ENCODE results near the gene MMEL1. TPM values are rescaled to one million over a fixed set of nuclear protein-coding genes. Genes with fewer than 3 reads are reported as not detected.
"Not testable (repeated sequence)": the region's sequence is repeated elsewhere in the genome, so short reads cannot be mapped to it uniquely, and the experiment has no call there.

MMEL1 gene
- total and polyA plus RNA-seq, 2 of the 13 experiments (the other 11 are each of a cell fraction or from before 2014, with no cell fraction given) = 0.48 TPM; not detected in 1

- no CpG with 5 or more reads among the region's 46 CpGs for WGBS (ENCODE audit: low lambda C conversion rate)
- no peak for ATAC-seq
- no TSS peak for BruUV-seq (replicated peaks)
- no peak overlapping the region for H3K27ac ChIP-seq (ENCODE audit: extremely low read length, insufficient read depth, low read length)
- no peaks in the 10 kb centered on the region for H3K9me3 ChIP-seq (ENCODE audit: low read length)
- ChIA-PET CTCF (ENCODE audit: low intra/inter-chr PET ratio, low total read pairs) (no interaction called here), POLR2A (no interaction called here)
- intact Hi-C loops (cut with micrococcal nuclease; ENCODE audit: unreplicated experiment) = no loop called here
- no peaks in the 10 kb centered on the region for H3K36me3 ChIP-seq (replicated peaks in 1 of 2; ENCODE audit: control insufficient read depth in 1 of 2, insufficient read depth in 2 of 2, low read length in 2 of 2)
- peaks cover 30% of the 10 kb centered on the region for H3K4me1 ChIP-seq (ENCODE audit: insufficient read depth, low read length)
- H3K79me2 ChIP-seq (ENCODE audit: insufficient read depth, low read length) = no peaks in the 10 kb centered on the region
- in situ Hi-C loops (cut with HindIII; ENCODE audit: extremely low pct_ligation_motif_present, low pct_unique_long_range_greater_than_20kb) = no loop called here
- FAIRE-seq = no peak
- 0 out of 2 replicates have a peak, but pooled peaks cover 2% of the 10 kb centered on the region for H4K20me1 ChIP-seq (ENCODE audit: insufficient read depth, low read length)
- peaks cover 11 to 47% of the 10 kb centered on the region in 2 experiments; a peak in 4 of 5 replicates for H3K27me3 ChIP-seq (ENCODE audit: control insufficient read depth in 1 of 2, insufficient read depth in 2 of 2, low read length in 2 of 2)
- no peak for DNase-seq (ENCODE audit: low spot score)
- no peak overlapping the region for H2AFZ ChIP-seq (ENCODE audit: low read length)
- no peak overlapping the region for H3K4me2 ChIP-seq (ENCODE audit: low read depth, low read length)
- TF ChIP-seq CBFB (CRISPR knock-in tag; IDR thresholded peaks at IDR 0.05) = no peak
- TF ChIP-seq EZH2 (conservative IDR thresholded peaks at IDR 0.05; ENCODE audit: low read depth, low read length) = peak; percentile 74; the same call in 1 of the 2 replicates
- no peak for TF ChIP-seq KAT7 (CRISPR knock-in tag; IDR thresholded peaks at IDR 0.05; ENCODE audit: borderline replicate concordance)
- H3K9ac ChIP-seq (ENCODE audit: insufficient read depth, low read depth, low read length) = no peak overlapping the region
- H3K4me3 ChIP-seq (replicated peaks in 1 of 3; ENCODE audit: insufficient read depth in 1 of 3, low read depth in 2 of 3, low read length in 3 of 3) = no peak overlapping the region
Measured at GRCh38 chr1:2628191-2628932, 4.5 kb downstream of the MMEL1 start.

DNA sequence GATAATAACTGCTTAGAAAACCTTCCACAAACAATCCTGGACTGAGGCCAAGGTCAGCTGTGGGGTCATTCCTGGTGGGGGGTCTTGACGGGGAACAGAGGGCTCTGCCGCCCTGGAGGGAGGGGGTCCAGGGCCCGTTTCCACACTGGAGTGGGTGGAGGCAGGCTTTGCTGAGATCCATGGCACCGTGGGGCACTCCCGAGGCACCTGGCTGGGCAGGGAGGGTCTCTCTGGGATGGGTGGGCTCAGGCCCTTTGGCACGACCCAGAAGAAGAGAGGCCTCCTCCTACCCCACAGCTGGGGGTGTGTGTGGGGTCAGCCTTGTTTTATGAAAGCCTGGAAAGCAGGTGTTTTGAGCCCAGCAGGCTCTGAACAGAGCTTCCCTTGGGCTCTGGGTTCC is 5.1 kb downstream of the MMEL1 start:
- intact Hi-C loops (cut with micrococcal nuclease; ENCODE audit: unreplicated experiment) (no loop called here), in situ Hi-C loops (cut with HindIII; ENCODE audit: extremely low pct_ligation_motif_present, low pct_unique_long_range_greater_than_20kb) (no loop called here)
- peaks cover 11 to 49% of the 10 kb centered on the region in 2 experiments; a peak in 4 of 5 replicates for H3K27me3 ChIP-seq (ENCODE audit: control insufficient read depth in 1 of 2, insufficient read depth in 2 of 2, low read length in 2 of 2)
- H3K27ac ChIP-seq (ENCODE audit: extremely low read length, insufficient read depth, low read length) = no peak overlapping the region
- H3K36me3 ChIP-seq (replicated peaks in 1 of 2; ENCODE audit: control insufficient read depth in 1 of 2, insufficient read depth in 2 of 2, low read length in 2 of 2) = no peaks in the 10 kb centered on the region
- H3K79me2 ChIP-seq (ENCODE audit: insufficient read depth, low read length) = no peaks in the 10 kb centered on the region
- H4K20me1 ChIP-seq (ENCODE audit: insufficient read depth, low read length) = 0 out of 2 replicates have a peak, but pooled peaks cover 2% of the 10 kb centered on the region
- no peak overlapping the region for H2AFZ ChIP-seq (ENCODE audit: low read length)
- ATAC-seq (no peak), DNase-seq (ENCODE audit: low spot score) (no peak), FAIRE-seq (no peak)
- WGBS (ENCODE audit: low lambda C conversion rate) = 0% methylated on average over 4 of the region's 6 CpGs
- ChIA-PET POLR2A (no interaction called here), CTCF (ENCODE audit: low intra/inter-chr PET ratio, low total read pairs) (no interaction called here)
- no TSS peak for BruUV-seq (replicated peaks)
- no peak overlapping the region for H3K4me2 ChIP-seq (ENCODE audit: low read depth, low read length)
- no peak for TF ChIP-seq RFX5 (IDR thresholded peaks at IDR 0.05; ENCODE audit: low read depth, low read length)
- no peak for TF ChIP-seq ZNF577 (CRISPR knock-in tag; IDR thresholded peaks at IDR 0.05; ENCODE audit: borderline replicate concordance, low read depth)
- 0 out of 2 replicates have a peak, but pooled peaks have one; percentile 1 for TF ChIP-seq EZH2 (conservative IDR thresholded peaks at IDR 0.05; ENCODE audit: low read depth, low read length)
- no peaks in the 10 kb centered on the region for H3K9me3 ChIP-seq (ENCODE audit: low read length)
- H3K4me1 ChIP-seq (ENCODE audit: insufficient read depth, low read length) = peaks cover 24% of the 10 kb centered on the region
- no peak overlapping the region for H3K4me3 ChIP-seq (replicated peaks in 1 of 3; ENCODE audit: insufficient read depth in 1 of 3, low read depth in 2 of 3, low read length in 3 of 3)
- H3K9ac ChIP-seq (ENCODE audit: insufficient read depth, low read depth, low read length) = no peak overlapping the region

GRCh38 chr1:2625748-2626147 is 7.1 kb downstream of the MMEL1 start:
- not testable (repeated sequence) for BruUV-seq (replicated peaks)

More at GRCh38 chr1:2625748-2626147, 7.1 kb downstream of the MMEL1 start:
- POLR2A ChIA-PET; ATAC-seq; H3K4me1 ChIP-seq (ENCODE audit: insufficient read depth, low read length); DNase-seq (ENCODE audit: low spot score); H3K4me2 ChIP-seq (ENCODE audit: low read depth, low read length); H2AFZ ChIP-seq (ENCODE audit: low read length); CTCF ChIA-PET (ENCODE audit: low intra/inter-chr PET ratio, low total read pairs); H3K9me3 ChIP-seq (ENCODE audit: low read length); H3K4me3 ChIP-seq (replicated peaks in 1 of 3; ENCODE audit: insufficient read depth in 1 of 3, low read depth in 2 of 3, low read length in 3 of 3); H3K9ac ChIP-seq (ENCODE audit: insufficient read depth, low read depth, low read length); H4K20me1 ChIP-seq (ENCODE audit: insufficient read depth, low read length); H3K79me2 ChIP-seq (ENCODE audit: insufficient read depth, low read length); H3K27ac ChIP-seq (ENCODE audit: extremely low read length, insufficient read depth, low read length); FAIRE-seq; intact Hi-C loops (cut with micrococcal nuclease; ENCODE audit: unreplicated experiment); H3K36me3 ChIP-seq (replicated peaks in 1 of 2; ENCODE audit: control insufficient read depth in 1 of 2, insufficient read depth in 2 of 2, low read length in 2 of 2); in situ Hi-C loops (cut with HindIII; ENCODE audit: extremely low pct_ligation_motif_present, low pct_unique_long_range_greater_than_20kb): not testable (repeated sequence)
- WGBS (ENCODE audit: low lambda C conversion rate) = 21% methylated on average over 5 of the region's 7 CpGs
- H3K27me3 ChIP-seq (ENCODE audit: control insufficient read depth in 1 of 2, insufficient read depth in 2 of 2, low read length in 2 of 2) = peaks cover 12 to 62% of the 10 kb centered on the region in 2 experiments; a peak in 4 of 5 replicates

Data from HepG2 (cell line).